GF-D8 (cell line): ENCODE measurements around the gene TMEM236.

ENCODE experiments used
- DNase-seq: peaks from one replicate; lab custom pipeline; 2025; lab: John Stamatoyannopoulos, UW

Gene TMEM236

DNA sequence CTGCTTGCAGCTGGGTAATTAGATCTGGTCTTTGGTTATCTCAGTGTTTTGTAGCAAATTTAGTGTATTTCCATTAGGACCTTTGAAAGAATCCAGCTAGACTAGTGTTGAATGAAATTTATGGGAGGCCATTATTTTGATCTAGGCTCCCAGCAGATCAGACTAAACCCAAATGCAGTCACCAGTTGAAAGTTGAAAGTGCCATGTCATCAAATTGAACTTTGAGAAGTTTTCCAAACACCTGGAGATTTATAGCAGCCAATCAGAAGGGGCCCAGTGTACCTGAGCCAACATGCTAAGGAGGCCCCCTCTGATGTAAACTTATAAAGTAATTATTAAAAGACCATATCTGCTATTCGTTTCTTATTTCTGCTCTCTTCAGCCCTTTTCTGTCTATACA lies 11.3 kb upstream of the TMEM236 start:
- no peak for DNase-seq

DNA sequence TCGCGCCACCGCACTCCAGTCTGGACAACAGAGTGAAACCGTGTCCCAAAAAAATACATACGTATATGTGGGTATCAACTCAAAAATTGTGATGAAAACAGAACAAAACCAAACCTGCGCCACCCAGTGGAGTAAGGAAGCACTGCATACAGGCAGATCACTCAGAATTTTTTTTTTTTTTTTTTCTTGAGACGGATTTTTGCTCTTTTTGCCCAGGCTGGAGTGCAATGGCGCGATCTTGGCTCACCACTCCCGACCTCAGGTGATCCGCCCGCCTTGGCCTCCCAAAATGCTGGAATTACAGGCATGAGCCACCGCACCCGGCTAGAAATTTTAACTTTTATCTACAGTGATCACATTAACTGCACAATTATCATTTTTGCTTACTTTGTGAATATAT lies 9.1 kb upstream of the TMEM236 start:
- no peak for DNase-seq

DNA sequence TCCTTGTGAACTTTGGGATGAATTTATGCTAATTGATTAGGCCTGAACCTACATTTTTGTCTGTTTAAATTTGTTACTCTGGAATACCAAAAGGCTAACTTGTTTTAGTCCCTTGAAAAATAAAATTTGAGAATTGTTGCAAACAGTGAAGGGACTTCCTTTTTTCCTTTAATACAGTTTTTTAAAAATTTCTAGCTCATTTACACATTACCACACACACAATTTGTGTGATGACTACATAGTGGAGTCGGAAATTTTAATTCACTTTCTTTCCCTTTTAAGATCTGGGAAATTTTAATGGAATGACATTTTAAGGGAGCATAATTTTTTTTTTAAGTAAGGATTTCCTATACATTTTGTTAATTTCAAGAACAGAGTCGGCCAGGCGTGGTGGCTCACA lies 8.6 kb upstream of the TMEM236 start:
- DNase-seq, result no peak

GRCh38 chr10:17744341-17744861 lies 7.6 kb upstream of the TMEM236 start:
- DNase-seq, result peak; percentile 64

DNA sequence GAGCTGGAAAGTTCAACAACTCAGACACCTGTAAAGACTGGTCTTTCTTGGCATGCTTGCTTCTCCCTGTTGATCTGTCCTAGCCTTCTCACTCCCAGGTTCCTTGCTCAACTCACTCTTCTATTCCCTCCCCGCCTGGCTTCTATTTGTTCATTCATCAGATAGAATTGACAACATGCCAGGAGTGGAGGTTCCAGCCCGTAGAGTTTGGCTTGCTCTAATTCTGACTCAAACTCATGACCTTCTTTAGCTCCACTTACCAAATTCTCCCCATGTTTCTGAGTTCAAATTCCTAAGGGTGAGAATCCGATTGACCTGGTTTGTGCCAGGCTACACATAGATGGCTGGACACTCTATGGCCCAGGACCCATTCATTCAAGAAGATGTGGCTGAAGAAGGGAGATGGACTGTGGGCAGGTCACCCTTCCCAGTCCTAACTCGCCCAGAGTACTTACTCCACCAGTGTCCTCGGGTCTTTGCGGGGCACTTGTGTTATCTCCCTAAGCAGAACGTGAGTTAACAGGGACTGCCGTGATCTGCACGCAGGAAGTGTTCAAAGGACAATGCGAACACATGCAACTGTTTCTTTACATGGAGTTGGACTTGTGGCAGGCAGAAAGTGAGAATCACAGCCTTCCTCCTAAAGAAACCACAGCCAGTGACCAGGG lies 4.0 kb upstream of the TMEM236 start:
- DNase-seq, result no peak

- no peak for DNase-seq
Measured at GRCh38 chr10:17749890-17750289, 2.1 kb upstream of the TMEM236 start.

GRCh38 chr10:17756557-17757217 lies 4.7 kb downstream of the TMEM236 start:
- no peak for DNase-seq

DNA sequence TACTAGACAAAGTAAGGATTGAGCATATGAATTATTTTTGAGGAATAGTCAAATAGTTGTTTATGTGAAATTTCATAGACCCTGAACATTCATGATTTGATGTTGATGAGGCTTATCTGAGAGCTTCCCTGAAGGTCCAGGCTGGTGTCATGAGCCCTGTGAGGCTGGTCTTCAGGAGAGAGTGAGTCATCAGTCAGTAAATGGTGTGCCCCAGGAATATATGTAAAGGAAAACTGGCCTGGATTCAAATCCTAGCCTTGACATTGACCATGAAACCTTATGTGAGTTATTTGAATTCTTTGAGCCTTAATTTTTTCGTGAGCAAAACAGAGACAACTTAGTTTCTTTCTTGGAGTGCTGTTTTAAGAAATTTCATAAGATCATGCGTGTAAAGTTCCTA lies 6.2 kb downstream of the TMEM236 start:
- no peak for DNase-seq

DNA sequence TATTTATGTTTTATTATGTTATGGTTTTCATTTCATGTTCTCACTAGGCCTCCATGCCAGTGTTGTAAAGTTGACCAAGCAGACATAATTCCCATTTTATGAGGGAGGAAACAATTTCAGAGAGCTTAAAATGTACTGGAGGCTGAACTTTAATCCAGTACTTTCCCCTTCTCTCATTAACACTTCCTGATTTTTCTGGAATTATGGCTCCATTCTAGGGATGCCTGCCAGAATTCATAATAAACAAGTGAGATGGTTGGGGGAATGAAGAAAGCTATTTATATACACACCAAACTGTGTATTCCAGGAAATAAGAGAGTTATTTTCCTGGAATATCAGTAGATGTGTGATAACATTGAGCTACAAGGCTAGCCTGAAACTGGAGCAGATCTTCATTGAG lies 6.9 kb downstream of the TMEM236 start:
- no peak for DNase-seq

- no peak for DNase-seq
Measured at GRCh38 chr10:17764142-17764541, 12.1 kb downstream of the TMEM236 start.

GRCh38 chr10:17765602-17766001 lies 13.6 kb downstream of the TMEM236 start:
- DNase-seq, result no peak

DNA sequence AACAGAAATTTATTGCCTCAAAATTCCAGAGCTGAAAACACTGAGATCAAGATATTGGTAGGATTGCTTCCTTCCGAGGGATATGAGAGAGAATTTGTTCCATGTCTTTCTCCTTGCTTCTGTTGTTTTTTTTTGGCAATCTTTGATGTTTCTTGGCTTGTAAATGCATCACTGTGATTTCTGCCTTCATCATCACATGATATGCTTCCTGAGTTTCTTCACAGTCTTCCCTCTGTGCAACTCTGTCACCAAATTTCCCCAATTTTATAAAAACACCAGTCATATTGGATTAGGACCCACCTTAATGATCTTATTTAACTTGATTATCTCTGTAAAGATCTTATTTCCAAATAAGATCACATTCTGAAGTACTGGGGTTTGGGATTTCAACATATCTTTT lies 14.7 kb downstream of the TMEM236 start:
- no peak for DNase-seq

GRCh38 chr10:17768496-17768895 lies 16.5 kb downstream of the TMEM236 start:
- no peak for DNase-seq

DNA sequence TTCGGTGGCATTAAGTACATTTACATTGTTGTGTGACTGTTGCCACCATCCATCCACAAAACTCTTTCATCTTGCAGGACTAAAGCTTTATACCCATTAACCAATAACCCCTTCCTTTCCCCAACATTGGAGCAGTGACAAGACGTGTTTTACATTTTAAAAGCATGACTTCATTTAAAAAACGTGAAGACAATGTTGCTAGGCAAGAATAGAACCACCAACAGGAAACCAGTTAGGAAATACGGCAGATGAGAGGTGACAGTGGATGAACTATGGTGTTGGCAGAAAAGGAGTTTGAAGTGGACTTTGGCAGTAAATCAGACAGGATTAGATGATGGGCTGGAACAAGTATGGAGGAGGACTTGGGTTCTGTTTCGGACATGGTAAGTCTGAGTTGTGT lies 17.0 kb downstream of the TMEM236 start:
- no peak for DNase-seq

GRCh38 chr10:17771017-17771416 lies 19.0 kb downstream of the TMEM236 start:
- peak; percentile 8 for DNase-seq

DNA sequence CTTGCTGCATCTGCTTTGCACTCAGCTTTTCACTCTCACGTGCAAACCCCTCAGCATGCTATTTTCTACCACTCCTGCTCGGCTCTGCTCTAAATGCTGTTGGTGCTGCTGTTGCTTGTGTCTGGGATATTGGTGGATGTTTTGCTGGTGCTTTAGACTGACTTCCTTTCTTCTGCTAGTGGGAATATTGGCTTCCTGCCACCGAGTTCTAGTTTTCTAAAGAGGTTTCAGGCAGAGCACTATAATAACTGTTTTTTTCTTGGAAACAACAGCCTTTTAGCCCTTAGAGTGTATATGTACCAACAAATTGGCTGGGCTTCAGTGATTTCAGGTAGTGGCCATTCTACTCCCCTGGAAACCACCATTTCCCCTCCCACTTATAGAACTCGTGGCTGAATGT lies 27.8 kb downstream of the TMEM236 start:
- DNase-seq, result no peak

DNA sequence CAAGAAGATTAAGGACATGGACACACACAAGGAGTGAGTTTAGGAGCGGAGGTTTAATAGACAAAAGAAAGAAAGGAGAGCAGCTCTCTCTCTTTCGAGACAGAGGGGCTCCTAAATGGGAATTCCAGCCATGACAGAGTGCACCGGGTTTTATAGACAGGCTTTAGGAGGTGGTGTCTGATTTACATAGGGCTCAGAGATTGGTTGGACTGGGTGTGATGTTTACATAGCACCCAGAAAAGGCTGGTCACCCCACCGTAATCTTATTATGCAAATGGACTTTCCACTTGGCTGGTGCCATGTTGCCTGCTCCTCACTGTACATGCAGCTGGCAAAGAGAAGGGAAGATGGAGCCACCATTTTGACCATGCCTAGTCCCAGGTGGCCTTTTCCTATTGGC lies 28.7 kb downstream of the TMEM236 start:
- no peak for DNase-seq

DNA sequence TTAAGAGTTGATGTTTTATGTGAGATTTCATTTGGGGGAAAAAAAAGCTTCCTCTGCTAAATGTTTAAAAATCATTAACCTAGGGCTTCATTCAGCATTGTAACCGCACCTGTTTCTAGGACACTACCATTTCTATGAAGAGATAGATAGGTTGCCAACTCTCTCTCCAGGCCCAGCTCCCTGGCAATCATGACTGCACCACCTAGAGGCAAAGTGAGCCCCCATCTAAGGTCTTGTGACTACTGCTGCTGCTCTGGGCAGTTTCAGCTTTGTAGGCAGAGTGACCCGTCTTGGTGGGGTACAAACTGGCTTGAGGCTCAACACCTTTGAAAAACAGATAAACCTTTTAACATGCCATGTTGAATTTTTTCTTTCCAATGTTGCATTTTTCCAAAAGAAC lies 29.9 kb downstream of the TMEM236 start:
- DNase-seq, result no peak

GRCh38 chr10:17782921-17783665 lies 31.1 kb downstream of the TMEM236 start:
- DNase-seq, result no peak

- no peak for DNase-seq
Measured at GRCh38 chr10:17783751-17784150, 31.8 kb downstream of the TMEM236 start.

- DNase-seq, result no peak
Measured at GRCh38 chr10:17784688-17785087, 32.7 kb downstream of the TMEM236 start.

- DNase-seq, result no peak
Measured at GRCh38 chr10:17785276-17785930, 33.4 kb downstream of the TMEM236 start.
